Skeletal muscle tissue (tissue), 4 donors: ENCODE measurements around the gene PCSK6. TPM values are rescaled to one million over a fixed set of nuclear protein-coding genes. Genes with fewer than 3 reads are reported as not detected.

Source experiments
- H3K27ac ChIP-seq: one replicate; pipeline ENCODE4 v1.7.0; 2013; ENCODE audit warnings: mild to moderate bottlenecking, low read depth, low read length, inconsistent platforms
- H3K27me3 ChIP-seq, 3 donors: one replicate each; pipeline ENCODE4 v1.7.0; 2013; ENCODE audit warnings: low read length in 3 of 3; ENCODE audit not compliant: control insufficient read depth in 3 of 3, insufficient read depth in 3 of 3
- H3K36me3 ChIP-seq, 3 donors: one replicate each; pipeline ENCODE4 v1.7.0; 2013; ENCODE audit warnings: low read length in 3 of 3; ENCODE audit not compliant: control insufficient read depth in 3 of 3, insufficient read depth in 3 of 3
- H3K4me1 ChIP-seq, 3 donors: one replicate each; pipeline ENCODE4 v1.7.0; 2013; ENCODE audit warnings: low read length in 3 of 3, mild to moderate bottlenecking in 3 of 3; ENCODE audit not compliant: control insufficient read depth in 3 of 3, insufficient read depth in 3 of 3
- H3K4me3 ChIP-seq, 3 donors: one replicate each; pipeline ENCODE4 v1.7.0; 2013; ENCODE audit warnings: low read length in 3 of 3
- H3K9ac ChIP-seq, 3 donors: one replicate each; pipeline ENCODE4 v1.7.0; 2013; ENCODE audit warnings: low read length in 3 of 3, mild to moderate bottlenecking in 3 of 3, moderate library complexity in 2 of 3, low read depth in 1 of 3
- H3K9me3 ChIP-seq, 3 donors: one replicate each; pipeline ENCODE4 v1.7.0; 2013; ENCODE audit warnings: low read length in 3 of 3; ENCODE audit not compliant: control insufficient read depth in 3 of 3
- total RNA-seq: library from RNA; depleted of rRNA; stranded (reverse); fragments of >200 nt; gene quantifications from one replicate; pipeline ENCODE4 v1.2.3, GENCODE V29; 2014
- donor health status: Osteomylitis.

Gene PCSK6
- total RNA-seq, 1 donor from 2014 or later: 11.5 TPM

GRCh38 chr15:101368086-101368780 is 121.3 kb downstream of the PCSK6 start:
- Histone ChIP-seq H3K4me3 (no peak overlapping the region), H3K27me3 (no peaks in the 10 kb centered on the region), H3K9ac (no peak overlapping the region), H3K27ac (peak overlapping the region; percentile 36), H3K36me3 (peaks cover 0 to 6% (median 5%) of the 10 kb centered on the region in 3 donors), H3K9me3 (no peaks in the 10 kb centered on the region), H3K4me1 (peaks cover 6 to 14% (median 9%) of the 10 kb centered on the region in 3 donors)

GRCh38 chr15:101366853-101367252 is 122.7 kb downstream of the PCSK6 start:
- Histone ChIP-seq H3K4me1 (peaks cover 4 to 10% (median 6%) of the 10 kb centered on the region in 3 donors), H3K27ac (no peak overlapping the region), H3K27me3 (no peaks in the 10 kb centered on the region), H3K4me3 (no peak overlapping the region), H3K9me3 (no peaks in the 10 kb centered on the region), H3K9ac (no peak overlapping the region), H3K36me3 (peaks cover 0 to 6% (median 6%) of the 10 kb centered on the region in 3 donors)

- no peak overlapping the region for H3K27ac ChIP-seq
- no peaks in the 10 kb centered on the region for H3K9me3 ChIP-seq
- H3K4me1 ChIP-seq: peaks cover 17 to 21% (median 20%) of the 10 kb centered on the region in 3 donors
- no peak overlapping the region for H3K9ac ChIP-seq
- peaks cover 0 to 6% (median 6%) of the 10 kb centered on the region in 3 donors for H3K36me3 ChIP-seq
- H3K4me3 ChIP-seq: no peak overlapping the region
- H3K27me3 ChIP-seq: no peaks in the 10 kb centered on the region
These were observed 126.4 kb downstream of the PCSK6 start for GRCh38 chr15:101362986-101363566.

- H3K4me1 ChIP-seq: peaks cover 17 to 25% (median 22%) of the 10 kb centered on the region in 3 donors
These were observed 127.1 kb downstream of the PCSK6 start for GRCh38 chr15:101362359-101362758.

GRCh38 chr15:101361418-101361817 is 128.1 kb downstream of the PCSK6 start:
- no peak overlapping the region for H3K27ac ChIP-seq
- H3K36me3 ChIP-seq: peaks cover 0 to 6% (median 5%) of the 10 kb centered on the region in 3 donors
- no peak overlapping the region for H3K9ac ChIP-seq
- H3K9me3 ChIP-seq: no peaks in the 10 kb centered on the region
- H3K4me3 ChIP-seq: no peak overlapping the region
- H3K4me1 ChIP-seq: peaks cover 17 to 25% (median 22%) of the 10 kb centered on the region in 3 donors
- no peaks in the 10 kb centered on the region for H3K27me3 ChIP-seq

More at GRCh38 chr15:101362359-101362758, 127.1 kb downstream of the PCSK6 start:
- peaks cover 0 to 6% (median 6%) of the 10 kb centered on the region in 3 donors for H3K36me3 ChIP-seq
- H3K4me3 ChIP-seq: no peak overlapping the region
- no peaks in the 10 kb centered on the region for H3K27me3 ChIP-seq
- H3K9ac ChIP-seq: no peak overlapping the region
- H3K9me3 ChIP-seq: no peaks in the 10 kb centered on the region
- no peak overlapping the region for H3K27ac ChIP-seq

- Histone ChIP-seq H3K27ac (peak overlapping the region; percentile 62), H3K9me3 (no peaks in the 10 kb centered on the region), H3K27me3 (no peaks in the 10 kb centered on the region)
These were observed 130.1 kb downstream of the PCSK6 start for GRCh38 chr15:101359365-101359947.

GRCh38 chr15:101358895-101359294 is 130.6 kb downstream of the PCSK6 start:
- Histone ChIP-seq H3K27ac (no peak overlapping the region), H3K9ac (peak overlapping the region in 1 of 3 donors; percentile 40), H3K4me1 (peaks cover 17 to 29% (median 22%) of the 10 kb centered on the region in 3 donors), H3K36me3 (peaks cover 0 to 2% (median 0%) of the 10 kb centered on the region in 3 donors), H3K4me3 (peak overlapping the region in 1 of 3 donors; percentile 41), H3K27me3 (no peaks in the 10 kb centered on the region), H3K9me3 (no peaks in the 10 kb centered on the region)

More at GRCh38 chr15:101359365-101359947, 130.1 kb downstream of the PCSK6 start:
- H3K9ac ChIP-seq: peak overlapping the region in 1 of 3 donors; percentile 25
- H3K36me3 ChIP-seq: peaks cover 0 to 2% (median 0%) of the 10 kb centered on the region in 3 donors
- peaks cover 17 to 29% (median 22%) of the 10 kb centered on the region in 3 donors for H3K4me1 ChIP-seq
- no peak overlapping the region for H3K4me3 ChIP-seq

GRCh38 chr15:101357885-101358284 is 131.6 kb downstream of the PCSK6 start:
- Histone ChIP-seq H3K4me1 (peaks cover 17 to 29% (median 22%) of the 10 kb centered on the region in 3 donors), H3K27ac (no peak overlapping the region)

GRCh38 chr15:101357333-101357732 is 132.2 kb downstream of the PCSK6 start:
- H3K27ac ChIP-seq: no peak overlapping the region
- no peak overlapping the region for H3K9ac ChIP-seq
- H3K4me3 ChIP-seq: no peak overlapping the region
- peaks cover 17 to 29% (median 22%) of the 10 kb centered on the region in 3 donors for H3K4me1 ChIP-seq
- H3K36me3 ChIP-seq: no peaks in the 10 kb centered on the region
- no peaks in the 10 kb centered on the region for H3K27me3 ChIP-seq
- no peaks in the 10 kb centered on the region for H3K9me3 ChIP-seq

More at GRCh38 chr15:101357885-101358284, 131.6 kb downstream of the PCSK6 start:
- H3K9ac ChIP-seq: no peak overlapping the region
- H3K36me3 ChIP-seq: no peaks in the 10 kb centered on the region
- no peaks in the 10 kb centered on the region for H3K27me3 ChIP-seq
- H3K4me3 ChIP-seq: no peak overlapping the region
- H3K9me3 ChIP-seq: no peaks in the 10 kb centered on the region
